CD4-positive, alpha-beta T cell treated with Interleukin-4 for 1 hour (primary cell): ENCODE measurements around the gene KRTAP10-8.
A peak's percentile ranks its signal among the peaks of the same experiment; 100 is the strongest.
"Not testable (repeated sequence)": the region's sequence is repeated elsewhere in the genome, so short reads cannot be mapped to it uniquely, and the experiment has no call there.

Experiments
- DNase-seq, 2 donors: peaks; one replicate each; pipeline ENCODE4 v3.0.0-alpha.2; 2020 to 2022

The KRTAP10-8 gene

GRCh38 chr21:44579056-44579832 is 32.6 kb upstream of the KRTAP10-8 start:
- DNase-seq: no peak

- no peak for DNase-seq
These were observed 32.1 kb upstream of the KRTAP10-8 start for GRCh38 chr21:44579833-44580144.

GRCh38 chr21:44580231-44580821 is 31.6 kb upstream of the KRTAP10-8 start, which contains the start of gene KRTAP10-5:
KRTAP10-5 (minus strand) TSS chr21:44580604; CDS start chr21:44580578, 26 bp downstream.
- not testable (repeated sequence) for DNase-seq

- no peak for DNase-seq
These were observed 30.7 kb upstream of the KRTAP10-8 start for GRCh38 chr21:44581158-44581557.

- no peak for DNase-seq
These were observed 29.8 kb upstream of the KRTAP10-8 start for GRCh38 chr21:44582055-44582454.

- no peak for DNase-seq
These were observed 28.6 kb upstream of the KRTAP10-8 start for GRCh38 chr21:44583089-44583799.

- DNase-seq: peak in 1 of 2 donors; percentile 22
These were observed 28.1 kb upstream of the KRTAP10-8 start for GRCh38 chr21:44583800-44584147.

GRCh38 chr21:44585892-44586291 is 26.0 kb upstream of the KRTAP10-8 start:
- DNase-seq: no peak

GRCh38 chr21:44589094-44589493 is 22.8 kb upstream of the KRTAP10-8 start:
- DNase-seq: no peak

- no peak for DNase-seq
These were observed 22.1 kb upstream of the KRTAP10-8 start for GRCh38 chr21:44589586-44590305.

GRCh38 chr21:44590311-44590721 is 21.6 kb upstream of the KRTAP10-8 start:
- DNase-seq: no peak

GRCh38 chr21:44590897-44591800 is 20.7 kb upstream of the KRTAP10-8 start:
- not testable (repeated sequence) for DNase-seq

- DNase-seq: not testable (repeated sequence)
These were observed 20.1 kb upstream of the KRTAP10-8 start for GRCh38 chr21:44591801-44592130.

GRCh38 chr21:44592446-44593311 is 19.2 kb upstream of the KRTAP10-8 start, which contains the start of gene KRTAP10-6:
KRTAP10-6 (minus strand) TSS chr21:44592505; CDS start chr21:44592484, 21 bp downstream.
- no peak for DNase-seq

- DNase-seq: no peak
These were observed 18.1 kb upstream of the KRTAP10-8 start for GRCh38 chr21:44593598-44594405.

- no peak for DNase-seq
These were observed 17.4 kb upstream of the KRTAP10-8 start for GRCh38 chr21:44594406-44594916.

- DNase-seq: no peak
These were observed 16.4 kb upstream of the KRTAP10-8 start for GRCh38 chr21:44595524-44595923.

- DNase-seq: no peak
These were observed 15.7 kb upstream of the KRTAP10-8 start for GRCh38 chr21:44596068-44596725.

GRCh38 chr21:44598061-44598460 is 13.8 kb upstream of the KRTAP10-8 start:
- DNase-seq: no peak
